Testis (tissue), 3 donors: Measurements from ENCODE around the gene TERF2IP. TPM values are rescaled to one million over a fixed set of nuclear protein-coding genes. Genes with fewer than 3 reads are reported as not detected.

Source experiments
- DNase-seq: peaks from one replicate; pipeline ENCODE4 v3.0.0-alpha.2; 2019
- H3K27ac ChIP-seq, 2 donors: fragments of 200-600 bp; sonication (generic); one replicate each; pipeline ENCODE4 v1.5.1; 2019
- H3K27me3 ChIP-seq: fragments of 200-600 bp; sonication (generic); one replicate; pipeline ENCODE4 v1.5.1; 2019
- H3K36me3 ChIP-seq: fragments of 200-600 bp; sonication (generic); one replicate; pipeline ENCODE4 v1.5.1; 2017; ENCODE audit warnings: low read depth; ENCODE audit errors: missing control alignments
- H3K4me1 ChIP-seq: fragments of 200-600 bp; sonication (generic); one replicate; pipeline ENCODE4 v1.5.1; 2019
- H3K4me3 ChIP-seq, 2 donors: fragments of 200-600 bp; sonication (generic); one replicate each; pipeline ENCODE4 v1.5.1; 2017 to 2019
- H3K9me3 ChIP-seq: fragments of 200-600 bp; sonication (generic); one replicate; pipeline ENCODE4 v1.5.1; 2017
- POLR2A ChIP-seq: fragments of 450-650 bp; IDR thresholded peaks from one replicate; pipeline ENCODE4 v1.6.1; 2017; ENCODE audit warnings: antibody characterized with exemption, mild to moderate bottlenecking, moderate library complexity
- WGBS, 2 donors: methylation state at CpG; one replicate each; pipeline ENCODE4 v1.1.5; 2018; 5-methylcytosine and 5-hydroxymethylcytosine counted together
- intact Hi-C: fragments of 100-400 bp; cut with DNase I; formaldehyde crosslinking; loops from one replicate; pipeline ENCODE4 v1.15.1; 2023; ENCODE audit warnings: low total_unique reads
- polyA plus RNA-seq: library from polyadenylated mRNA; stranded (reverse); fragments of 350-450 nt; fragmentation: Illumina TruSeq; extraction: RNeasy Lipid Tissue Mini Kit (QIAGEN cat#74804); gene quantifications from one replicate; pipeline ENCODE4 v1.2.3, GENCODE V29; 2014; ENCODE audit warnings: low read depth, low replicate concordance; ENCODE audit not compliant: insufficient read depth
- total RNA-seq, 2 donors: library from RNA; depleted of rRNA; stranded (reverse); fragments of >200 nt; gene quantifications; one replicate each; pipeline ENCODE4 v1.2.3, GENCODE V29; 2016
- TF ChIP-seq, protein P1 (sequence below), 3 experiments: fragments of 450-650 bp in 2 of 3; fragments of 200-600 bp in 1 of 3; sonication (generic) in 1 of 3; IDR thresholded peaks; one replicate each; pipeline ENCODE4 v1.5.1; 2016 to 2019; ENCODE audit warnings: antibody characterized with exemption in 3 of 3, mild to moderate bottlenecking in 2 of 3, moderate library complexity in 1 of 3

Gene TERF2IP
- total and polyA plus RNA-seq, 3 donors from 2014 or later: 124 to 161 (median 153) TPM

DNA sequence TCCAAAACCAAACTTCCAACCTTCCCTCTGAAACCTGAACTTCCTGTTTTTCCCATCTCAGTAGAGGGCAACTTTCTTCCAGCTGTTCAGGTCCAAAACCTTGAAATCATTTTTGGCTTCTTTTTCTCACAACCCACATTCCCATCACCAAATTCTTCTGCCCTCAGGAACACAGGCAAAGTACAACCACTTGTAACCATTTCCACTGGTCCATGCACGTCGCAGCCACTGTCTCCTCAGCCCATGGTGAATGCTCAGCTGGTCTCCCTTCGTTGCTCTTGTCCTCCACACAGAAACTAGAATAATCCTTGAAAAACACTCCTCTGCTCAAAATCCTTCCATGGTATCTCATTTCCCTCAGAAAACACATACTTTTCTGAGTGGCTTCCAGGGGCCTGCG is 20.8 kb upstream of the TERF2IP start:
- TF ChIP-seq POLR2A: no peak
- TF ChIP-seq, protein P1, sequence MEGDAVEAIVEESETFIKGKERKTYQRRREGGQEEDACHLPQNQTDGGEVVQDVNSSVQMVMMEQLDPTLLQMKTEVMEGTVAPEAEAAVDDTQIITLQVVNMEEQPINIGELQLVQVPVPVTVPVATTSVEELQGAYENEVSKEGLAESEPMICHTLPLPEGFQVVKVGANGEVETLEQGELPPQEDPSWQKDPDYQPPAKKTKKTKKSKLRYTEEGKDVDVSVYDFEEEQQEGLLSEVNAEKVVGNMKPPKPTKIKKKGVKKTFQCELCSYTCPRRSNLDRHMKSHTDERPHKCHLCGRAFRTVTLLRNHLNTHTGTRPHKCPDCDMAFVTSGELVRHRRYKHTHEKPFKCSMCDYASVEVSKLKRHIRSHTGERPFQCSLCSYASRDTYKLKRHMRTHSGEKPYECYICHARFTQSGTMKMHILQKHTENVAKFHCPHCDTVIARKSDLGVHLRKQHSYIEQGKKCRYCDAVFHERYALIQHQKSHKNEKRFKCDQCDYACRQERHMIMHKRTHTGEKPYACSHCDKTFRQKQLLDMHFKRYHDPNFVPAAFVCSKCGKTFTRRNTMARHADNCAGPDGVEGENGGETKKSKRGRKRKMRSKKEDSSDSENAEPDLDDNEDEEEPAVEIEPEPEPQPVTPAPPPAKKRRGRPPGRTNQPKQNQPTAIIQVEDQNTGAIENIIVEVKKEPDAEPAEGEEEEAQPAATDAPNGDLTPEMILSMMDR (IDR thresholded peaks at IDR 0.05): no peak
- Histone ChIP-seq H3K4me1 (peaks cover 8% of the 10 kb centered on the region), H3K4me3 (no peak overlapping the region), H3K36me3 (no peaks in the 10 kb centered on the region), H3K9me3 (no peaks in the 10 kb centered on the region), H3K27ac (no peak overlapping the region), H3K27me3 (no peaks in the 10 kb centered on the region)
- intact Hi-C loops: no loop called here
- no peak for DNase-seq
- 75 to 76% methylated on average over 3 to 4 of the region's 4 CpGs for WGBS, 2 donors

- no peaks in the 10 kb centered on the region for H3K36me3 ChIP-seq
Observed at GRCh38 chr16:75627851-75628250, 19.7 kb upstream of the TERF2IP start.

GRCh38 chr16:75628351-75628750 is 19.2 kb upstream of the TERF2IP start:
- Histone ChIP-seq H3K36me3 (no peaks in the 10 kb centered on the region), H3K4me1 (no peaks in the 10 kb centered on the region), H3K9me3 (no peaks in the 10 kb centered on the region), H3K4me3 (no peak overlapping the region), H3K27ac (no peak overlapping the region), H3K27me3 (no peaks in the 10 kb centered on the region)
- intact Hi-C loops: no loop called here
- no peak for DNase-seq
- TF ChIP-seq, protein P1 (IDR thresholded peaks at IDR 0.05): no peak
- no peak for TF ChIP-seq POLR2A
- WGBS, 2 donors: 90 to 94% methylated on average over 4 of the region's 4 CpGs

More at GRCh38 chr16:75627851-75628250, 19.7 kb upstream of the TERF2IP start:
- Histone ChIP-seq H3K4me1 (no peaks in the 10 kb centered on the region), H3K4me3 (no peak overlapping the region), H3K27ac (no peak overlapping the region), H3K9me3 (no peaks in the 10 kb centered on the region), H3K27me3 (no peaks in the 10 kb centered on the region)
- TF ChIP-seq, protein P1 (IDR thresholded peaks at IDR 0.05): no peak
- TF ChIP-seq POLR2A: no peak
- intact Hi-C loops: no loop called here
- DNase-seq: no peak
- WGBS, 2 donors: 46 to 57% methylated on average over 3 of the region's 3 CpGs

- intact Hi-C loops: no loop called here
- Histone ChIP-seq H3K4me3 (no peak overlapping the region), H3K27ac (no peak overlapping the region), H3K4me1 (no peaks in the 10 kb centered on the region), H3K9me3 (no peaks in the 10 kb centered on the region), H3K27me3 (no peaks in the 10 kb centered on the region), H3K36me3 (no peaks in the 10 kb centered on the region)
- TF ChIP-seq POLR2A: no peak
- TF ChIP-seq, protein P1 (IDR thresholded peaks at IDR 0.05): no peak
- no peak for DNase-seq
- 91 to 93% methylated on average over 10 of the region's 10 CpGs for WGBS, 2 donors
Observed at GRCh38 chr16:75629132-75629531, 18.4 kb upstream of the TERF2IP start.

DNA sequence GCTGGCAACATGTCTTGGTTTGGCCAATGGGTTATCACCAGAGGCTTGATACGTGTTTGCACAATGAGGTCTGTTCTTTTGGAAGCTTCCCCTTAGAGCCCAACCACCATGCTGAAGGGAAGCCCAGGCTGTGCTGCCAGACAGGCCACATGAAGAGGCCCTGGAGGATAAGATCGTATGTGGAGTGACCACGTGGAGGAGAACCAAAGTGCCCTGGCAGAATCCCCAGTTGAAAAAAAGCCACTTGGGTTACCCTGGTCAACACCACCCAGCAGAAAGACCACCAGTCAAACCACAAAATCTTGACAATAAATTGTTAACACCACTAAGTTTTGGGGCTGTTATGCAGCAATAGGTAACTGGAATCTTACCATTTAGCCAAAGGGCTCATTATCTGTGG is 17.5 kb upstream of the TERF2IP start:
- intact Hi-C loops: no loop called here
- no peak overlapping the region for H3K27ac ChIP-seq
- no peaks in the 10 kb centered on the region for H3K27me3 ChIP-seq
- WGBS, 2 donors: 74 to 81% methylated on average over 2 to 3 of the region's 3 CpGs
- H3K9me3 ChIP-seq: no peaks in the 10 kb centered on the region
- TF ChIP-seq, protein P1 (IDR thresholded peaks at IDR 0.05): no peak
- TF ChIP-seq POLR2A: no peak
- no peaks in the 10 kb centered on the region for H3K4me1 ChIP-seq
- H3K4me3 ChIP-seq: no peak overlapping the region
- no peaks in the 10 kb centered on the region for H3K36me3 ChIP-seq
- no peak for DNase-seq
